ENCODE data around the gene PDGFD. TPM values are rescaled to one million over a fixed set of nuclear protein-coding genes. Genes with fewer than 3 reads are reported as not detected.

PDGFD gene
- total RNA-seq, 3 donors from 2014 or later (not counting 1 experiment from before 2014, with no cell fraction given): 23.2 to 41.2 (median 33.1) TPM

DNA sequence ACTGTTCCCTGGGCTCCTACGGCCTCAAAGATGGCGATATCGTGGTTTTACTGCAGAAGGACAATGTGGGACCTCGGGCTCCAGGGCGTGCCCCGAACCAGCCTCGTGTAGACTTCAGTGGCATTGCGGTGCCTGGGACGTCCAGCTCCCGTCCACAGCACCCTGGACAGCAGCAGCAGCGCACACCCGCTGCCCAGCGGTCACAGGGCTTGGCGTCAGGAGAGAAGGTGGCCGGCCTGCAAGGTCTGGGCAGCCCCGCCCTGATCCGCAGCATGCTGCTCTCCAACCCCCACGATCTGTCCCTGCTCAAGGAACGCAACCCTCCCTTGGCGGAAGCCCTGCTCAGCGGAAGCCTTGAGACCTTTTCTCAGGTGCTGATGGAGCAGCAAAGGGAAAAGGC lies 127.0 kb downstream of the PDGFD start:
- Histone ChIP-seq H3K4me1 (ENCODE audit: control insufficient read depth, insufficient read depth, low read length) (no peaks in the 10 kb centered on the region), H3K9me3 (ENCODE audit: control insufficient read depth, insufficient read depth, low read length) (no peaks in the 10 kb centered on the region), H3K27ac (ENCODE audit: low read length) (no peak overlapping the region), H3K4me3 (ENCODE audit: low read length) (no peak overlapping the region), H3K27me3 (ENCODE audit: control insufficient read depth, insufficient read depth, low read length) (no peaks in the 10 kb centered on the region), H3K36me3 (ENCODE audit: control insufficient read depth, insufficient read depth, low read length) (no peaks in the 10 kb centered on the region)
- H3K4me3 Mint-ChIP-seq: no peak overlapping the region
- H3K9me3 Mint-ChIP-seq: no peaks in the 10 kb centered on the region
- TF ChIP-seq, protein P1, sequence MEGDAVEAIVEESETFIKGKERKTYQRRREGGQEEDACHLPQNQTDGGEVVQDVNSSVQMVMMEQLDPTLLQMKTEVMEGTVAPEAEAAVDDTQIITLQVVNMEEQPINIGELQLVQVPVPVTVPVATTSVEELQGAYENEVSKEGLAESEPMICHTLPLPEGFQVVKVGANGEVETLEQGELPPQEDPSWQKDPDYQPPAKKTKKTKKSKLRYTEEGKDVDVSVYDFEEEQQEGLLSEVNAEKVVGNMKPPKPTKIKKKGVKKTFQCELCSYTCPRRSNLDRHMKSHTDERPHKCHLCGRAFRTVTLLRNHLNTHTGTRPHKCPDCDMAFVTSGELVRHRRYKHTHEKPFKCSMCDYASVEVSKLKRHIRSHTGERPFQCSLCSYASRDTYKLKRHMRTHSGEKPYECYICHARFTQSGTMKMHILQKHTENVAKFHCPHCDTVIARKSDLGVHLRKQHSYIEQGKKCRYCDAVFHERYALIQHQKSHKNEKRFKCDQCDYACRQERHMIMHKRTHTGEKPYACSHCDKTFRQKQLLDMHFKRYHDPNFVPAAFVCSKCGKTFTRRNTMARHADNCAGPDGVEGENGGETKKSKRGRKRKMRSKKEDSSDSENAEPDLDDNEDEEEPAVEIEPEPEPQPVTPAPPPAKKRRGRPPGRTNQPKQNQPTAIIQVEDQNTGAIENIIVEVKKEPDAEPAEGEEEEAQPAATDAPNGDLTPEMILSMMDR (IDR thresholded peaks at IDR 0.05): no peak
- DNase-seq: no peak
- no peak overlapping the region for H3K27ac Mint-ChIP-seq
- no peaks in the 10 kb centered on the region for H3K27me3 Mint-ChIP-seq (ENCODE audit: low read depth in 2 of 2)
- intact Hi-C loops (cut with micrococcal nuclease): no loop called here
- no peak for ATAC-seq
- no peaks in the 10 kb centered on the region for H3K36me3 Mint-ChIP-seq
- peaks cover 11 to 12% of the 10 kb centered on the region in 2 donors for H3K4me1 Mint-ChIP-seq
- 96% methylated on average over 21 of the region's 21 CpGs for WGBS (ENCODE audit: insufficient coverage)

DNA sequence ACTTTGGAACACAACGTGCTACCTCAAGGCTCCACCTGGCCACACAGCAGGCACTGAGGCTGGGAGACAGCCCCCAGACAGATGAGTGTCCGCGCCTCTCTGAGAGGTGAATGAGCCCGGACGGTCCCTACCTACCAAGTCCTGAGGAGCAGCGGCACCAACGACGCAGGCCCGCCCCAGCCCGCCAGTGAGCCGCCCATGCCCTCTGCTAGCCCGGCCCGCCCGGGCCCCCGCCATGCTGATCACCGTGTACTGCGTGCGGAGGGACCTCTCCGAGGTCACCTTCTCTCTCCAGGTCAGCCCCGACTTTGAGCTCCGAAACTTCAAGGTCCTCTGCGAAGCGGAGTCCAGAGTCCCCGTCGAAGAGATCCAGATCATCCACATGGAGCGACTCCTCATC lies 127.4 kb downstream of the PDGFD start, which contains the start of gene DDI1:
DDI1 (plus strand) TSS at position 53 of the 400 bp plus-strand sequence; CDS start at position 236, 183 bp downstream.
- TF ChIP-seq, protein P1 (IDR thresholded peaks at IDR 0.05): no peak
- Mint-ChIP-seq H3K4me3 (no peak within 1 kb of the TSS), H3K9me3 (peaks cover 0 to under 1% of the 10 kb centered on the region in 2 donors), H3K27ac (no peak within 1 kb of the TSS), H3K4me1 (peaks cover 8 to 11% of the 10 kb centered on the region in 2 donors), H3K36me3 (no peaks in the 10 kb centered on the region), H3K27me3 (ENCODE audit: low read depth in 2 of 2) (no peaks in the 10 kb centered on the region)
- WGBS (ENCODE audit: insufficient coverage): 96% methylated on average over 26 of the region's 26 CpGs
- ATAC-seq (no peak), DNase-seq (no peak)
- Histone ChIP-seq H3K27ac (ENCODE audit: low read length) (no peak within 1 kb of the TSS), H3K4me3 (ENCODE audit: low read length) (no peak within 1 kb of the TSS), H3K4me1 (ENCODE audit: control insufficient read depth, insufficient read depth, low read length) (no peaks in the 10 kb centered on the region), H3K9me3 (ENCODE audit: control insufficient read depth, insufficient read depth, low read length) (no peaks in the 10 kb centered on the region), H3K27me3 (ENCODE audit: control insufficient read depth, insufficient read depth, low read length) (no peaks in the 10 kb centered on the region), H3K36me3 (ENCODE audit: control insufficient read depth, insufficient read depth, low read length) (no peaks in the 10 kb centered on the region)
- intact Hi-C loops (cut with micrococcal nuclease): no loop called here

DNA sequence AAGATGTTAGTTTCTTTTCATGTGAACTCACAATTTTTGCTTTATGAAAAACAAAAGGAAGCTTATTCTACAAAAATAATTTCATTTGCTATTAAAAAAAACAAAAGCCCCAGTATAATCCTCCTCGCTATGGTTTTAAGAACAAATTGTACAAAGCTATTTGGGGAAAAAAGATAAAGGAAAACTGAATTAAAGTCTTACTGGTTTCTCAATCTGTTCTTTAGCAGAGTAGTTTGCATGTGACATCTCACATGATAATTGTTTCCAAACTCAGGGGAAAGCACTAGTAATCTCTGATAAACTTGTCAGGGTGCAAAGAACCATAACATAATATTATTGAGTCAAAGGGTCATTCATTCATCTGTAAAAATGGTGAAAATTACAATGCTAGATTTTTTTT lies 130.4 kb downstream of the PDGFD start:
- Mint-ChIP-seq H3K36me3 (no peaks in the 10 kb centered on the region), H3K27me3 (ENCODE audit: low read depth in 2 of 2) (no peaks in the 10 kb centered on the region), H3K4me1 (peaks cover 7 to 26% of the 10 kb centered on the region in 2 donors), H3K4me3 (no peak overlapping the region), H3K9me3 (peaks cover 0 to 2% of the 10 kb centered on the region in 2 donors), H3K27ac (no peak overlapping the region)
- WGBS (ENCODE audit: insufficient coverage): 100% methylated on average over 1 of the region's 1 CpG
- intact Hi-C loops (cut with micrococcal nuclease): no loop called here
- Histone ChIP-seq H3K36me3 (ENCODE audit: control insufficient read depth, insufficient read depth, low read length) (no peaks in the 10 kb centered on the region), H3K27ac (ENCODE audit: low read length) (no peak overlapping the region), H3K4me3 (ENCODE audit: low read length) (no peak overlapping the region), H3K9me3 (ENCODE audit: control insufficient read depth, insufficient read depth, low read length) (no peaks in the 10 kb centered on the region), H3K4me1 (ENCODE audit: control insufficient read depth, insufficient read depth, low read length) (no peaks in the 10 kb centered on the region), H3K27me3 (ENCODE audit: control insufficient read depth, insufficient read depth, low read length) (no peaks in the 10 kb centered on the region)
- no peak for ATAC-seq
- TF ChIP-seq, protein P1 (IDR thresholded peaks at IDR 0.05): no peak
- no peak for DNase-seq

DNA sequence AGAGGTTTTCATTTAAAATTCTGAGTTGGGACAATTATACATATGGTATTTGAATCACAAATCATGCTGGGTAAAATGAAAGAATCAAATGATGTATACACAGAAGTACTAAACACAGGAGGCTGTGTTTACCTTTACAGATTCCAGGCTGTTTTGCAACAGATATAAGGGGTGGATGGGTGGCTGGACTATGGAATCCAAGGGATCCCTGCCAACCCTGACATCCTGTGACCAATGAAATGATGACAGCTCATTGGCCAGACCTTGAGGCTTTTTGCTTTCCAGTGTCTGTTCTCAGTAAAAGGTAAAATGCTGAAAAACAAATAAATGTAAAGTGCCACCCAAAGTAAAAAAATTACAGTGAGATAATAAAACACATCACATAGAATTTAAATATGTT lies 130.8 kb downstream of the PDGFD start:
- H3K27me3 ChIP-seq (ENCODE audit: control insufficient read depth, insufficient read depth, low read length): no peaks in the 10 kb centered on the region
- DNase-seq: no peak
- peaks cover 0 to 2% of the 10 kb centered on the region in 2 donors for H3K9me3 Mint-ChIP-seq
- no peaks in the 10 kb centered on the region for H3K4me1 ChIP-seq (ENCODE audit: control insufficient read depth, insufficient read depth, low read length)
- no peak overlapping the region for H3K4me3 ChIP-seq (ENCODE audit: low read length)
- H3K36me3 Mint-ChIP-seq: no peaks in the 10 kb centered on the region
- no peak for ATAC-seq
- H3K9me3 ChIP-seq (ENCODE audit: control insufficient read depth, insufficient read depth, low read length): no peaks in the 10 kb centered on the region
- peaks cover 7 to 30% of the 10 kb centered on the region in 2 donors for H3K4me1 Mint-ChIP-seq
- no peak overlapping the region for H3K27ac Mint-ChIP-seq
- intact Hi-C loops (cut with micrococcal nuclease): no loop called here
- TF ChIP-seq, protein P1 (IDR thresholded peaks at IDR 0.05): no peak
- H3K36me3 ChIP-seq (ENCODE audit: control insufficient read depth, insufficient read depth, low read length): no peaks in the 10 kb centered on the region
- no peak overlapping the region for H3K4me3 Mint-ChIP-seq
- no peak overlapping the region for H3K27ac ChIP-seq (ENCODE audit: low read length)
- H3K27me3 Mint-ChIP-seq (ENCODE audit: low read depth in 2 of 2): no peaks in the 10 kb centered on the region

Data from natural killer cell (primary cell).